ENCODE data around the gene PDS5B. TPM values are rescaled to one million over a fixed set of nuclear protein-coding genes. Genes with fewer than 3 reads are reported as not detected.

The PDS5B gene
- total and polyA plus RNA-seq, 2 of the 8 experiments (the other 6 are each of a cell fraction or from before 2014, with no cell fraction given), result 5.5 to 54.6 TPM

DNA sequence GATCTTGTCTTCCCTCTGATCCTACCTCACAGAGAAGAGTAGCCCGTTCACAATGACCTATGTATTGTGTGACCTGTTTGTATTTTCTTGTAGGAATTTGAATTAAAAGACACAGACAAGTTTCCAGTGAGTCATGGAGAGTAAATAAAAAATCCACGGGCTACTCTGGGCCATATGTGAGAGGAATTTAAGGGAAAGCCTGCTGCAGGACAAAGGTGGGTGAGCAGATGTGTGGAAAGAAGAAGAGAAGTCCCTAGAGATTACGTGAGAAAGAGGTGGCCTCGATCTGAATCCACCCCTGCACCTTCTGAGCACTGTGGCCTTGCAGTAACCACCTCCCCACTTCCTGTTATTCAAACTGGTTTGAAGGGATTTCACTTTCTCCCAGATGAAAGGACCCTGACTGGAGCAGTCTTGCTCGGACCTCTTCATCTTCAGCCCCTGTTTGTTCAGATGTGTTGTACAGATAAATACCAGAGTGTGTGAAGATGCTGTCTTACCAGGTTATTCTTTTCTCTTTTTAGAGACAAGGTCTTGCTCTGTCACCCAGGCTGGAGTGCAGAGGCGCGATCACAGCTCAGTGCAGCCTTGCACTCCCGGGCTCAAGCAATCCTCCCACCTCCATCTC, 205.4 kb downstream of the PDS5B start:
- H2BK20ac ChIP-seq (ENCODE audit: low read length), result no peak overlapping the region
- no peak overlapping the region for H2AK5ac ChIP-seq (ENCODE audit: low read depth, low read length)
- no peak overlapping the region for H3K4ac ChIP-seq (replicated peaks; ENCODE audit: insufficient read length, low read depth, low read length)
- ChIA-PET POLR2A (ENCODE audit: partially characterized antibody) (no interaction called here), CTCF (ENCODE audit: partially characterized antibody) (interaction anchor here (1.1 kb wide), 1 partner anchor 206 kb away, joined by 3 read pairs; no protein-coding TSS in a partner anchor)
- no peak overlapping the region for H3K9ac ChIP-seq (replicated peaks in 1 of 4; ENCODE audit: extremely low read depth in 1 of 4, low read depth in 3 of 4, low read length in 3 of 4)
- H3K27me3 ChIP-seq (replicated peaks in 1 of 4; ENCODE audit: control insufficient read depth in 3 of 4, extremely low read depth in 1 of 4, insufficient read depth in 3 of 4, low read length in 3 of 4), result no peaks in the 10 kb centered on the region
- no peak overlapping the region for H3K18ac ChIP-seq (ENCODE audit: extremely low read depth, low read length)
- H4K20me1 ChIP-seq (replicated peaks in 1 of 2; ENCODE audit: control insufficient read depth in 1 of 2, insufficient read depth in 2 of 2, low read length in 2 of 2), result no peaks in the 10 kb centered on the region
- DNase-seq (ENCODE audit: low read depth in 1 of 2, low spot score in 2 of 2), result no peak
- H4K8ac ChIP-seq (ENCODE audit: extremely low read depth, insufficient read depth, low read length), result no peak overlapping the region
- no peaks in the 10 kb centered on the region for H3K79me1 ChIP-seq (ENCODE audit: low read depth, low read length)
- no peaks in the 10 kb centered on the region; a peak in 1 of 8 replicates for H3K36me3 ChIP-seq (ENCODE audit: control insufficient read depth in 2 of 4, insufficient read depth in 4 of 4, low read length in 3 of 4)
- H3K79me2 ChIP-seq (ENCODE audit: control insufficient read depth in 1 of 2, insufficient read depth in 2 of 2, low read length in 2 of 2), result no peaks in the 10 kb centered on the region
- no peak overlapping the region for H3K23ac ChIP-seq (ENCODE audit: insufficient read length)
- no peak overlapping the region for H3K4me3 ChIP-seq (ENCODE audit: extremely low read depth in 1 of 4, insufficient read depth in 2 of 4, low read depth in 3 of 4, low read length in 4 of 4)
- H2AFZ ChIP-seq (ENCODE audit: low read length), result no peak overlapping the region
- H4K5ac ChIP-seq (ENCODE audit: insufficient read length, low read depth, low read length), result no peak overlapping the region
- H3K23me2 ChIP-seq (ENCODE audit: low read depth, low read length), result no peaks in the 10 kb centered on the region
- WGBS, 2 experiments (ENCODE audit: extremely low coverage in 1 of 2, insufficient coverage in 1 of 2, insufficient read length in 1 of 2, insufficient replicate concordance in 2 of 2, low coverage in 1 of 2, low lambda C conversion rate in 2 of 2, missing lambda C conversion rate in 1 of 2), result 84% methylated on average over 8 of the region's 8 CpGs; no CpG with 5 or more reads in 1 of the 2 experiments
- H3K14ac ChIP-seq (ENCODE audit: insufficient read length), result no peak overlapping the region
- no peak overlapping the region for H2BK120ac ChIP-seq (replicated peaks; ENCODE audit: low read depth, low read length)
- no peaks in the 10 kb centered on the region for H3K9me3 ChIP-seq (ENCODE audit: insufficient read depth in 2 of 2, low read depth in 1 of 2, low read length in 1 of 2)
- no peak overlapping the region for H2BK12ac ChIP-seq (ENCODE audit: low read depth, low read length)
- H3K27ac ChIP-seq (ENCODE audit: low read depth, low read length), result no peak overlapping the region
- H2BK5ac ChIP-seq (ENCODE audit: low read depth, low read length), result no peak overlapping the region
- no peak overlapping the region for H3K4me2 ChIP-seq (ENCODE audit: insufficient read depth in 1 of 2, low read depth in 2 of 2, low read length in 2 of 2)
- H3K4me1 ChIP-seq (replicated peaks in 1 of 4; ENCODE audit: control insufficient read depth in 3 of 4, insufficient read depth in 4 of 4, low read length in 3 of 4), result peaks cover 0 to 5% (median 0%) of the 10 kb centered on the region in 4 experiments; a peak in 1 of 7 replicates
- H2BK15ac ChIP-seq (ENCODE audit: low read length), result no peak overlapping the region
- no peak for FAIRE-seq
- no peak overlapping the region for H3K56ac ChIP-seq (replicated peaks; ENCODE audit: insufficient read length, low read depth, low read length)
- no peak overlapping the region for H4K91ac ChIP-seq (replicated peaks; ENCODE audit: insufficient read length, low read length)
- TF ChIP-seq SIRT6 (IDR thresholded peaks at IDR 0.05; ENCODE audit: low read length) (no peak), GABPA (IDR thresholded peaks at IDR 0.05; ENCODE audit: borderline replicate concordance, insufficient read depth, low read length) (no peak), KDM4A (IDR thresholded peaks at IDR 0.05; ENCODE audit: low read depth, low read length, severe bottlenecking) (no peak), PHF8 (conservative IDR thresholded peaks at IDR 0.05; ENCODE audit: low read depth, low read length) (no peak), RNF2 (IDR thresholded peaks at IDR 0.05; ENCODE audit: borderline replicate concordance, low read depth, low read length, missing control alignments, poor library complexity, severe bottlenecking) (no peak), EGR1 (IDR thresholded peaks at IDR 0.05; ENCODE audit: borderline replicate concordance, low read depth, low read length) (no peak), FOSL1 (IDR thresholded peaks at IDR 0.05; ENCODE audit: insufficient read depth, low read depth, low read length) (no peak), POLR2A (IDR thresholded peaks at IDR 0.05; ENCODE audit: control extremely low read depth in 1 of 2, low read depth in 2 of 2, low read length in 2 of 2) (no peak), MAX (IDR thresholded peaks at IDR 0.05) (no peak), SAP30 (IDR thresholded peaks at IDR 0.05; ENCODE audit: insufficient read depth, insufficient replicate concordance, low read length) (no peak), CHD1 (IDR thresholded peaks at IDR 0.05; ENCODE audit: low read depth, low read length) (no peak), RBBP5 (IDR thresholded peaks at IDR 0.05; ENCODE audit: borderline replicate concordance, low read depth, low read length) (no peak), HDAC6 (IDR thresholded peaks at IDR 0.05; ENCODE audit: low read depth, low read length) (no peak)

Data from H1 (cell line).